Measurements from ENCODE around the gene YTHDF2. TPM values are rescaled to one million over a fixed set of nuclear protein-coding genes. Genes with fewer than 3 reads are reported as not detected.
"Not testable (repeated sequence)": the region's sequence is repeated elsewhere in the genome, so short reads cannot be mapped to it uniquely, and the experiment has no call there.

The YTHDF2 gene
- 62.3 and 64.0 TPM in 2 replicates for total RNA-seq (2014; rRNA removed; shearing (Covaris generic))

- peak; percentile 95 for DNase-seq (ENCODE audit: low read depth)
Measured at GRCh38 chr1:28736450-28737306, at the start of gene YTHDF2. Gene YTHDF2 (plus strand): TSS chr1:28736940. CDS start chr1:28737121, 181 bp downstream.

DNA sequence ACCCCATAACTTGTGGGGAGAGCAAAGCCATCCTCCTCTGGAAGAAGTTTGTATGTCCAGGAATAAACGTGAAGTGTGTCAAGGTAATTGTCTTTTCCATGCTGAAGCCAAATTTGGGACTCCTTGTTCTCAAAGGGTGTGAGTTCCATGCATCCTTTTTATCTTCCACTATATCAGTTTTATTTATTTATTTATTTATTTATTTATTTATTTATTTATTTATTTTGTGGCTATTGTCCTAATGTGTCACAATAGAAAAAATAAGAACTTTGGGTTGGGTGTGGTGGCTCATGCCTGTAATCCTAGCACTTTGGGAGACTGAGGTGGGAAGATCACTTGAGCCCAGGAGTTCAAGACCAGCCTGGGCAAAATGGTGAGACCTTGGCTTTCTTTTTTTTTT is 45.1 kb upstream of the YTHDF2 start:
- not testable (repeated sequence) for DNase-seq (ENCODE audit: low read depth)

GRCh38 chr1:28703629-28704028 is 33.1 kb upstream of the YTHDF2 start:
- DNase-seq (ENCODE audit: low read depth), result no peak

- no peak for DNase-seq (ENCODE audit: low read depth)
Measured at GRCh38 chr1:28716336-28716735, 20.4 kb upstream of the YTHDF2 start.

- no peak for DNase-seq (ENCODE audit: low read depth)
Measured at GRCh38 chr1:28718166-28718565, 18.6 kb upstream of the YTHDF2 start.

- peak; percentile 56 for DNase-seq (ENCODE audit: low read depth)
Measured at GRCh38 chr1:28718586-28719331, 18.0 kb upstream of the YTHDF2 start.

GRCh38 chr1:28719332-28719619 is 17.5 kb upstream of the YTHDF2 start:
- no peak for DNase-seq (ENCODE audit: low read depth)

- no peak for DNase-seq (ENCODE audit: low read depth)
Measured at GRCh38 chr1:28720376-28720775, 16.4 kb upstream of the YTHDF2 start.

DNA sequence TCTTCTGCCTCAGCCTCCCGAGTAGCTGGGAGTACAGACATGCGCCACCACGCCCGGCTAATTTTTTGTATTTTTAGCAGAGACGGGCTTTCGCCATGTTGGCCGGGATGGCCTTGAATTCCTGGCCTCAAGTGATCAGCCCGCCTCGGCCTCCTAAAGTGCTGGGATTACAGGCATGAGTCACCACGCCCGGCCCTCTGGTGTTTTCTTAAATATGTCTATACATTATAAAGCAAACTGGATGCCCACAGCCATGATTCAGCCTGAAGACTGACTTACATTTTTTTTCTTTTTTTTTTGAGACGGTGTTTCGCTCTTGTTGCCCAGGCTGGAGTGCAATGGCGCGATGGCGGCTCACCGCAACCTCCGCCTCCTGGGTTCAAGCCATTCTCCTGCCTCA is 14.8 kb upstream of the YTHDF2 start:
- DNase-seq (ENCODE audit: low read depth), result not testable (repeated sequence)

DNA sequence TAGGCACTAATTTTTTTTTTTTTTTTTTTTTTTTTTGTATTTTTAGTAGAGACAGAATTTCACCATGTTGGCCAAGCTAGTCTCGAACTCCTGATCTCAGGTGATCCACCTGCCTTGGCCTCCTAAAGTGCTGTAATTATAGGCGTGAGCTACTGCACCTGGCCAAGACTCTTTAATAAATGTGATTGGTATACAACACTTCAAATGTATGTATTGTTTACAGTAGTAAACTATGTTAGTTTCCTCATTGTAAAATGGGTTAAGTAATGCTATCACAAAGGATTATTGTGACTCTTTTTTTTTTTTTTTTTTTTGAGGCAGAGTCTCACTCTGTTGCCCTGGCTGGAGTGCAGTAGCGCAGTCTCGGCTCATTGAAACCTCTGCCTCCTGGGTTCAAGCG is 11.4 kb upstream of the YTHDF2 start:
- not testable (repeated sequence) for DNase-seq (ENCODE audit: low read depth)

- DNase-seq (ENCODE audit: low read depth), result no peak
Measured at GRCh38 chr1:28735961-28736449, 735 bp upstream of the YTHDF2 start.

DNA sequence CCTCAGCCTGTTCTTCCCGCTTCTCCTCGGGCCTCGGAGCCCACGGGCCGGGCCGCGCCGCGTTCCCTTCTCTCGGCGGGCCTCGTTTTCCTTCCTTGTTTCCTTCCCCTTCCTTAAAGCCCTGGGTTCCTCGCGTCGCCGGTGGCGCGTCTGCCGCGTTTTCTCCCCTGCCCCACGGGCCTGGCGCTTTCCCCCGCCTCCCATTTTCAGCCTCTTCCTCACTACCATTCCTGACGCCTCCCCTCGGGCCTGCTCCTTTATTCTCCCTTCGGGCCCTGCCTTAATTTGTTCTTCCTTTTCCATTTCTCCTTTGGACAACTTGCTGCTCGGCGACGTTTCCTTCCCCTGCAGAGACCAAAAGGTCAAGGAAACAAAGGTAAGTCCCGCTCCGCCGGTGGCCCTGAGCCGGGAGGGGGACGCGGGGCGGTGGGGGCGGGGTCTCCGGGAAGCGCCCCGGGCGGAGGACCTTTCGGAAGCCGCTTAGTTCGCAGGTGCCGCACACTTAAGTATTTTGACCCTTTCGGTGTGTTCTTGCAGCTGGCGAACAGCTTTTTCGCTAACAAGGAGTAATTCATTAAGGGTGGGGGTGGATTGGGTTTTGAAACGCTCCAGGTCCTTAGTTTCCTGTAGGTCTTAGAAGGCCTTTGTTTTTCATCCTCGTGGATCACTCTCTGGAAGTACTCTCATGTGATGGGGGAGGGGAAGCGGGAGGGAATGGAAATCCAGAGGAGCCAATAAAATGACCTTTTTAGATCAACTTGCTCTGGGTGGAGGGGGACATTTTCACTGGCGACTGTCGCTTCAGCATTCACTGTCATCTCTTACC is 780 bp downstream of the YTHDF2 start:
- peak; percentile 52 for DNase-seq (ENCODE audit: low read depth)

DNA sequence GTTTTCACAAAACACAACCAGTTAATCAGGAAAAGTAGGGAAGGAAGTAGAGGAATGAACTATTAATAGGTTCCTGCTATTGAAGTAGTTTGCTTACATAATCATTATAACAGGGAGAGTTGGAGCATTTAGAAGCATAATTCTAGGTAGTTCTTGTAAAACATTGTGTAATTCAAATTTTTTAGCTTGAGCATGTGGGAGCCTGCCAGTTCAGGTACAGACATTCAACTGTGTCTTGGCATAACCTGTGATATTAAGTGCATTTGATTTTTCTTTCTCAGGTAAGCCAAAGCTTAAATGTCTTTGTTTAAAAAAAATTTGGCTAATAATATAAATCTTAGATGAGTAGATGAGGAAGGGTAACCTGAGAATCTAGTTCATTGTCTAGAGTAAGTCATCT is 3.4 kb downstream of the YTHDF2 start:
- no peak for DNase-seq (ENCODE audit: low read depth)

DNA sequence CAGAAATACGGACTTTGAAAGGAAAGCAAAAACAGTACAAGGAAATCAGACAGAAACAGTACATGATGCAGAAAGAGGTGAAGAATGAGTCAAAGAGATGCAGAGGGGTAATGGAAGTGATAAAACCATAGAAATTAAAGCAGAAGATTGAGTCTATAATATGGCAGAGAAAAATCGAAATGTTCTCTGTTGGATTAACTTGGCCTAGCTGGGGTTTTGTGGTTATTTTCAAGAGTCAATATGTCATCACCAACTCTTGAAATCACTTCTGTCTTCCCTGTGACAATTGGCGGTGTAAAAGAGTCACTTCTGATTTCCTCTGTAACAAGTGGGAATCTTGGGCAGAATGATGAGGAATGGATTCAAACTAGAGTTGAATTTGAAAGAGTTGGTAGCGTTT is 7.4 kb downstream of the YTHDF2 start:
- no peak for DNase-seq (ENCODE audit: low read depth)

DNA sequence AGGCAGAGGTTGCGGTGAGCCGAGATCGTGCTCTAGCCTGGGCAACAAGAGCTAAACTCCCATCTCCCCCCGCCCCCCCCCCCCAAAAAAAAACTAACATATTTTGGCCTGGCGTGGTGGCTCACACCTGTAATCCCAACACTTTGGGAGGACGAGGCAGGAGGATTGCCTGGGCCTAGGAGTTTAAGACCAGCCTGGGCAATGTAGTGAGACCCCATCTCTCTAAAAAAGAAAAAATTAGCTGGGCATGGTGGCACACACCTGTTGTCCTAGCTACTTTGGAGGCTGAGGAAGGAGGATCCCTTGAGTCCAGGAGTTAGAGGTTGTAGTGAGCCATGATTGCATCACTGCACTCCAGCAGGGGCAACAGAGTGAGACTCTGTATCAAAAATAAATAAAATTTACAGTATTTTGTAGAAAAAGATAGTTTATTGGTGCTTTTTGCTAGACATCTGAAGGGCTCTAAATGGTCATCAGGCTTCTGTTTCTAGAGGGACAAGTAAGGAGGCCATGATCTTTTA is 9.0 kb downstream of the YTHDF2 start:
- DNase-seq (ENCODE audit: low read depth), result no peak

DNA sequence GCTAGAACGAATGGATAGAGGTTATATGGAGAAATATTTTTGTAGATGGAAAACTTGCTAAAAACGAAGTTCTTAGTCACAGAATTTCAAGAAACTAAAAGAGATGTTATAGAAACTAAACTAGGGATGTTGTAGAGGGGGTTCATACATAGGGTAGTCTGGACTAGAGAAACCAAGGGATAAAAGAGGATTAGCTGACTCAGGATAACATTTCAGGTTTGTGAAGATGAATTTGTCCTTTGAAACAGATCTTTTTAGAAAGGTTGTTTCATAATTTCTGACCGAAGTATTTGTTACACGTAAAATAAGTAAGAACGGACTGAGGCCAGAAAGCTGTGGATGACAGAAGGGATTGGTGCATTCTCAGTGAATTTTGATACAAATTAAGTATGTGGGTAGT is 13.6 kb downstream of the YTHDF2 start:
- no peak for DNase-seq (ENCODE audit: low read depth)

DNA sequence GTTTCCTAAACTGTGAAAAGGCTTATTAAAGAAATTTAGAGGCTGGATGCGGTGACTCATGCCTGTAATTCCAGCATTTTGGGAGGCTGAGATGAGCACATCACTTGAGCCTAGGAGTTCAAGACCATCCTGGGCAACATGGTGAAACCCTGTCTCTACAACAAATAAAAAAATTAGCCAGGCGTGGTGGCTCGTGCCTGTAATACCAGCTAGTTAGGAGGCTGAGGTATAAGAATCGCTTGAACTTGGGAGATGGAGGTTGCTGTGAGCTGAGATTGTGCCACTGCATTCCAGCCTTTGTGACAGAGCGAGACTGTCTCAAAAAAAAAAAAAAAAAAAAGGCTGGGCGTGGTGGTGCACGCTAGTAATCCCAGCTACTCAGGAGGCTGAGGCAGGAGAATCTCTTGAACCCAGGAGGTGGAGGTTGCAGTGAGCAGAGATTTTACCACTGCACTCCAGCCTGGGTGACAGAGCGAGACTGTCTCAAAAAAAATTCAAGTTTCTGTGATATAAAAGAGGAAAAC is 14.1 kb downstream of the YTHDF2 start:
- peak; percentile 39 for DNase-seq (ENCODE audit: low read depth)

- peak; percentile 78 for DNase-seq (ENCODE audit: low read depth)
Measured at GRCh38 chr1:28751315-28752060, 14.7 kb downstream of the YTHDF2 start.

DNA sequence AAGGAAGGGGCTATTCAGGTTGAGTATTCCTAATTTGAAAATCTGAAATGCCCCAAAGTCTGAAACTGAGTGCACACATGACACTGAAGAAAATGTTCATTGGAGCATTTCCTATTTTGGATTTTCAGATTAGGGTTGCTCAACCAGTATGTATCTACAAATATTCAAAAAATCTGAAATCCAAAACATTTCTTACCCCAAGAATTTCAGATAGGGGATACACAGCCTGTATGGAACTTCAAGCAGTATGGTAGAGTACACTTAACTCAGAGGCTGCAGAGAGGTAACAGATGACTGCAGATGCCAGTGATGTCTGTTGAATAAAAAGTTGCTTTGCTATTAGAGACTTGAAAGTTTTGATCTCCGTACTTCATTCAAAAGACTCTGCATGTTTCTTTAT is 19.0 kb downstream of the YTHDF2 start:
- DNase-seq (ENCODE audit: low read depth), result no peak

DNA sequence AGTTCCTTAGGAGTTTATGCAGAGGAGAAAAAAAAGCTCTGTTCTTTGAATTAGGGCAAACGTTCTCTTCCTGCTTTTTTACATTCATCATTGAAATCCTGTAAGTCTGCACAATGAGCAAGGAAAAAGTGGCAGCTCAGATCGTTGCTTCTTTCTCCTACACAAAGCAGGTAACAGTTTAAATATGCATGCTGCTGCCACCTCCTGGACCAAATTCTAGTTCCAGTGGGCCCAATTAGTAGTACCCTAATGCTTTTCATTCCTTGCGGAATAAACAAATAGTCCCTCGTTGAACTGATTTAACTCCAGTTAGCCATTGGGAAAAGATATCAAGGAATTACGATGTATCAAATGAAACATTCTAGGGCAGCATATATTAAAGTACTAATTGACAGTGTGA is 20.1 kb downstream of the YTHDF2 start:
- DNase-seq (ENCODE audit: low read depth), result no peak

- no peak for DNase-seq (ENCODE audit: low read depth)
Measured at GRCh38 chr1:28758420-28758819, 21.7 kb downstream of the YTHDF2 start.

Data from M059J (cell line).